Astrocyte (in vitro differentiated cells and primary cell): ENCODE results near the gene BANF2. TPM values are rescaled to one million over a fixed set of nuclear protein-coding genes. Genes with fewer than 3 reads are reported as not detected.

Experiments used
- DNase-seq: peaks from one replicate; pipeline ENCODE4 v3.0.0-alpha.2; 2010; ENCODE audit warnings: low read depth
- FAIRE-seq: peaks from 2 replicates; lab custom pipeline; 2011; peaks lifted over from hg19 to GRCh38; lab: Jason Lieb, UNC
- H2AFZ ChIP-seq: 2 replicates; pipeline ENCODE4 v1.6.0; 2012; ENCODE audit warnings: low read depth, low read length, inconsistent platforms
- H3K27ac ChIP-seq: 2 replicates; pipeline ENCODE4 v1.5.1; 2011; ENCODE audit warnings: low read depth, low read length, inconsistent platforms
- H3K27me3 ChIP-seq: 2 replicates; pipeline ENCODE4 v1.6.0; 2011; ENCODE audit warnings: low read length, inconsistent platforms; ENCODE audit not compliant: insufficient read depth
- H3K36me3 ChIP-seq: 2 replicates; pipeline ENCODE4 v1.5.1; 2011; ENCODE audit warnings: low read length, inconsistent platforms; ENCODE audit not compliant: insufficient read depth
- H3K4me1 ChIP-seq: 2 replicates; pipeline ENCODE4 v1.5.1; 2011; ENCODE audit warnings: low read length, inconsistent platforms; ENCODE audit not compliant: insufficient read depth
- H3K4me2 ChIP-seq: 2 replicates; pipeline ENCODE4 v1.6.0; 2012; ENCODE audit warnings: low read length, inconsistent platforms
- H3K4me3 ChIP-seq: 2 replicates; pipeline ENCODE4 v1.5.1; 2011; ENCODE audit warnings: low read depth, mild to moderate bottlenecking, low read length, inconsistent platforms; ENCODE audit not compliant: insufficient read depth
- H3K79me2 ChIP-seq: 2 replicates; pipeline ENCODE4 v1.6.0; 2012; ENCODE audit warnings: mild to moderate bottlenecking, low read length, inconsistent platforms; ENCODE audit not compliant: insufficient read depth
- H3K9ac ChIP-seq: 2 replicates; pipeline ENCODE4 v1.6.0; 2012; ENCODE audit warnings: mild to moderate bottlenecking, low read length, inconsistent platforms
- H3K9me3 ChIP-seq: 2 replicates; pipeline ENCODE4 v1.5.1; 2012; ENCODE audit warnings: low read depth, mild to moderate bottlenecking, low read length, inconsistent platforms; ENCODE audit not compliant: insufficient read depth
- H4K20me1 ChIP-seq: 2 replicates; pipeline ENCODE4 v1.6.0; 2012; ENCODE audit warnings: low read length, inconsistent platforms; ENCODE audit not compliant: insufficient read depth
- H3K27ac Mint-ChIP-seq: one replicate; pipeline ENCODE4 v1.8.0; 2021; ENCODE audit warnings: mild to moderate bottlenecking, mixed read lengths; ENCODE audit not compliant: unreplicated experiment
- H3K27me3 Mint-ChIP-seq: one replicate; pipeline ENCODE4 v1.8.0; 2021; ENCODE audit warnings: low read depth, mixed read lengths; ENCODE audit not compliant: unreplicated experiment
- H3K36me3 Mint-ChIP-seq: one replicate; pipeline ENCODE4 v1.8.0; 2021; ENCODE audit warnings: low read depth, mixed read lengths; ENCODE audit not compliant: unreplicated experiment
- H3K4me1 Mint-ChIP-seq: one replicate; pipeline ENCODE4 v1.8.0; 2021; ENCODE audit warnings: low read depth, mixed read lengths; ENCODE audit not compliant: unreplicated experiment
- H3K4me3 Mint-ChIP-seq: one replicate; pipeline ENCODE4 v1.8.0; 2021; ENCODE audit warnings: mild to moderate bottlenecking, moderate library complexity, mixed read lengths; ENCODE audit not compliant: unreplicated experiment
- H3K9me3 Mint-ChIP-seq: one replicate; pipeline ENCODE4 v1.8.0; 2021; ENCODE audit warnings: mild to moderate bottlenecking, mixed read lengths; ENCODE audit not compliant: unreplicated experiment
- CTCF ChIP-seq: IDR thresholded peaks from 2 replicates; pipeline ENCODE4 v1.5.1; 2011; ENCODE audit warnings: low read depth, mild to moderate bottlenecking, inconsistent platforms, low read length, moderate library complexity; ENCODE audit not compliant: insufficient read depth
- EZH2 ChIP-seq: IDR thresholded peaks from 2 replicates; pipeline ENCODE4 v1.6.1; 2012; ENCODE audit warnings: mild to moderate bottlenecking, low read length, inconsistent platforms; ENCODE audit not compliant: insufficient read depth
- total RNA-seq: library from RNA; stranded (reverse); gene quantifications from 2 replicates; pipeline ENCODE4 v1.2.1, GENCODE V29; 2021

Gene BANF2
- total RNA-seq, 1 donor from 2014 or later = not detected

DNA sequence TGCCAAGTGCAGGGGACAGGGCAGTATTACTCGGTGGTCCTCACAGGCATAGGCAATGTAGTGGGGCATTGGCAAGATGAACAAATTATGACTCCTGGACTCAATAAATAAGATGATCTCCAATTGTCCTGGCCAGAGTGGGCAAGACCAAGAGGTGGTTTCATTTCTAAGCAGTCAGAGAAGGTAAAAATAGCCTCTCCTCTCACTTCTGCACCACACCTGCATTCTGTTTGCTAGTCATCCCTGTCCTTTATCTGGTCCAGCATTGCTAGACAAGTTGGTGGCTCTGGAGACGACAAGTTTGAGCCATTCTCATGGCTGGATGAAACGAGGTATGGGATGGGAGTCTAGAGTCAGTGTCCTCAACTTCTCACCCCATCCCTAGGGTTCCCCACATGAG, 83.0 kb downstream of the BANF2 start:
- Histone ChIP-seq H3K9me3 (no peaks in the 10 kb centered on the region), H3K79me2 (no peaks in the 10 kb centered on the region), H3K36me3 (no peaks in the 10 kb centered on the region), H3K4me3 (no peak overlapping the region), H3K27ac (no peak overlapping the region), H3K9ac (no peak overlapping the region), H3K4me1 (no peaks in the 10 kb centered on the region), H2AFZ (no peak overlapping the region), H3K27me3 (no peaks in the 10 kb centered on the region), H3K4me2 (no peak overlapping the region), H4K20me1 (no peaks in the 10 kb centered on the region)
- FAIRE-seq (no peak), DNase-seq (no peak)
- Mint-ChIP-seq H3K4me1 (peaks cover 12% of the 10 kb centered on the region), H3K36me3 (no peaks in the 10 kb centered on the region), H3K27ac (no peak overlapping the region), H3K9me3 (peaks cover 10% of the 10 kb centered on the region), H3K27me3 (peaks cover 3% of the 10 kb centered on the region), H3K4me3 (no peak overlapping the region)
- TF ChIP-seq EZH2 (no peak), CTCF (no peak)

- TF ChIP-seq EZH2 (no peak), CTCF (no peak)
- Histone ChIP-seq H3K4me1 (no peaks in the 10 kb centered on the region), H3K9me3 (no peaks in the 10 kb centered on the region), H4K20me1 (no peaks in the 10 kb centered on the region), H3K27me3 (no peaks in the 10 kb centered on the region), H2AFZ (no peak overlapping the region), H3K9ac (no peak overlapping the region), H3K27ac (no peak overlapping the region), H3K36me3 (no peaks in the 10 kb centered on the region), H3K4me3 (no peak overlapping the region), H3K4me2 (no peak overlapping the region), H3K79me2 (no peaks in the 10 kb centered on the region)
- DNase-seq = no peak
- Mint-ChIP-seq H3K36me3 (no peaks in the 10 kb centered on the region), H3K4me3 (no peak overlapping the region), H3K27me3 (peaks cover 3% of the 10 kb centered on the region), H3K9me3 (peaks cover 6% of the 10 kb centered on the region), H3K4me1 (peaks cover 12% of the 10 kb centered on the region), H3K27ac (no peak overlapping the region)
- FAIRE-seq = no peak
Observed at GRCh38 chr20:17783671-17784070, 83.9 kb downstream of the BANF2 start.

GRCh38 chr20:17785007-17785406, 85.2 kb downstream of the BANF2 start:
- Histone ChIP-seq H3K36me3 (no peaks in the 10 kb centered on the region), H3K27ac (no peak overlapping the region), H3K27me3 (no peaks in the 10 kb centered on the region), H3K4me3 (no peak overlapping the region), H2AFZ (no peak overlapping the region), H3K4me1 (no peaks in the 10 kb centered on the region), H3K9ac (no peak overlapping the region), H3K9me3 (no peaks in the 10 kb centered on the region), H4K20me1 (no peaks in the 10 kb centered on the region), H3K79me2 (no peaks in the 10 kb centered on the region), H3K4me2 (no peak overlapping the region)
- no peak for DNase-seq
- no peaks in the 10 kb centered on the region for H3K36me3 Mint-ChIP-seq
- no peak overlapping the region for H3K27ac Mint-ChIP-seq
- TF ChIP-seq EZH2 (no peak), CTCF (no peak)
- peaks cover 6% of the 10 kb centered on the region for H3K9me3 Mint-ChIP-seq
- H3K4me1 Mint-ChIP-seq = peaks cover 15% of the 10 kb centered on the region
- no peak overlapping the region for H3K4me3 Mint-ChIP-seq
- peaks cover 6% of the 10 kb centered on the region for H3K27me3 Mint-ChIP-seq
- FAIRE-seq = no peak

Other genes starting within 250 kb of the BANF2 start
- 3.7 and 4.2 TPM in 2 replicates for gene BFSP1, start 168.6 kb upstream of the BANF2 start, total RNA-seq
- 542 and 552 TPM in 2 replicates for gene DSTN, start 129.9 kb upstream of the BANF2 start, total RNA-seq
- gene RRBP1, start 17.7 kb upstream of the BANF2 start, total RNA-seq = 347 and 392 TPM in 2 replicates